AG09309 (cell line): ENCODE results near the gene SLC6A17.

Source experiments
- DNase-seq: peaks from one replicate; pipeline ENCODE4 v3.0.0-alpha.2; 2010; ENCODE audit warnings: low read depth
- H3K4me3 ChIP-seq: 2 replicates; pipeline ENCODE4 v1.5.1; 2011; ENCODE audit warnings: mild to moderate bottlenecking, low read depth, low read length, moderate library complexity; ENCODE audit not compliant: control insufficient read depth
- CTCF ChIP-seq: IDR thresholded peaks from 2 replicates; pipeline ENCODE4 v1.5.1; 2011; ENCODE audit warnings: mild to moderate bottlenecking, low read depth, low read length, inconsistent platforms; ENCODE audit not compliant: insufficient read depth, control insufficient read depth; ENCODE audit errors: missing control alignments

Gene SLC6A17

DNA sequence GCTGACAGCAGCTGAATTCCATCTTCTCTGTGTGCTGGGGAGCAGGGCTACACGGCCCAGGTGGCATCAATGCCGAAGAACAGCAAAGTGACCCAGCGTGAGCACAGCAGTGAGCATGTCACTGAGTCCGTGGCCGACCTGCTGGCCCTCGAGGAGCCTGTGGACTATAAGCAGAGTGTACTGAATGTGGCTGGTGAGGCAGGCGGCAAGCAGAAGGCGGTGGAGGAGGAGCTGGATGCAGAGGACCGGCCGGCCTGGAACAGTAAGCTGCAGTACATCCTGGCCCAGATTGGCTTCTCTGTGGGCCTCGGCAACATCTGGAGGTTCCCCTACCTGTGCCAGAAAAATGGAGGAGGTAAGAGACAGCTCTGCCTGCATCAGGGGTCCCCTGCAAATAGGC is 16.6 kb downstream of the SLC6A17 start:
- no peak for DNase-seq
- no peak overlapping the region for H3K4me3 ChIP-seq
- no peak for TF ChIP-seq CTCF

GRCh38 chr1:110170766-110171733 is 20.8 kb downstream of the SLC6A17 start:
- no peak overlapping the region for H3K4me3 ChIP-seq
- TF ChIP-seq CTCF = no peak
- no peak for DNase-seq

DNA sequence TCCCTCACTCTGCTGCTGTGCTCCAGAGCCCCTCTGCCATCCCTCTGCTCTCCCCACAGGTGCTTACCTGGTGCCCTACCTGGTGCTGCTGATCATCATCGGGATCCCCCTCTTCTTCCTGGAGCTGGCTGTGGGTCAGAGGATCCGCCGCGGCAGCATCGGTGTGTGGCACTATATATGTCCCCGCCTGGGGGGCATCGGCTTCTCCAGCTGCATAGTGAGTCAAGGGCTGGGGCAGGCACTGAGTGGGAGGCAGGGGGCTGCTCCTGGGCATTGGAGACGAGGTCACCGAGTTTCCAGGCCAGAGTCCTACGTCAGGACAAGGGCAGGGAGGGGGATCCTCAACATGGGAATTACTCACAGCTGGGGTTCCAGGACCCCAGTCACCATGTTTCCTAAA is 21.7 kb downstream of the SLC6A17 start:
- TF ChIP-seq CTCF = no peak
- no peak overlapping the region for H3K4me3 ChIP-seq
- DNase-seq = no peak

- peak; percentile 16 for TF ChIP-seq CTCF
- no peak overlapping the region for H3K4me3 ChIP-seq
- peak; percentile 16 for DNase-seq
These were observed 23.3 kb downstream of the SLC6A17 start for GRCh38 chr1:110173466-110174105.

DNA sequence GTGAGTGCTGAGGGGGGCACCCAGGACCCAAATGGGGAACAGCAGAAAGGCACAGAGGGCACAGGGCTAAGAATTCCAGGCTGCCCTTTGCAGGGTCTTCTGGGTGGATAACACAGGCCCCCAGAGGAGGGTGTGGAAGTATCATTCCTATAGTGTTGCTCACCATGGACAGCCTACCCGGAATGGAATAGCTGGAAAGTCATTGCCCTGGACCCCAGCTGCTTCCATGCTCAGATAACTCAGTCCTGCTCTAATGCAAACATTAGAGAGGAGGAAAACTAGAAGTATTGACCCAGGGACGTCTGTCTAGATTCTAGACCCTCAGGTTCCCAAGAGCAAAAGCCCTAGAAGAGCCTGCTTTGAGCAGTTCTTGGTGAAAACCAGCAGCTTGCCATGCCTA is 24.7 kb downstream of the SLC6A17 start:
- TF ChIP-seq CTCF = no peak
- DNase-seq = no peak
- no peak overlapping the region for H3K4me3 ChIP-seq

DNA sequence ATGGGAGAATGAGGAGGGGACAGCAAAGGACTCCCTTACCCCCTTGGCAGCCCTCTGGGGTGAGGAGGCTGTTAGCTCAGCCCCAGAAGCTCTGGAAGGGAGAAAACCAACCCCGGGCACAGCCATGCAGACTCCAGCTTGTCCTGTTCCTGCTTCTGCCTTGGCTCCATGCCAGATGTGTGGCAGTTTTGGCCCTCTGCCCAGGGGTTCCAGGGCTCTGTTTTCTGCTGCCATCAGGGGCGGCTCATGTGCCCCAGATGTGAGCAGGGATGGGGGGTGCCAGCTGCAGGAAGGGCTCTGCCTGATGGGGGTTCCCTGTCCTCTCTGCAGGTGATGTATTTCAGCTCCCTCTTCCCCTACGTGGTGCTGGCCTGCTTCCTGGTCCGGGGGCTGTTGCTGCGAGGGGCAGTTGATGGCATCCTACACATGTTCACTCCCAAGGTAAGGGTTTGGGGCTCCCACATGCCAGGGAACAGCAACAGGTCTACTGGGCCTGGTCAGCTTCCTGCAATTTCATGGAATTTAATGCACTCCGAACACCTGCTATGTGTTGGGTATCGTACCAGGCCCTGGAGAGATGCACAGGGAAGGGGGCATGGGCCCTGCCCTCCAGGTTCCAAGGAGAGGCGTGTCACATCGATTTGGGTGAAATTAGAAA is 26.1 kb downstream of the SLC6A17 start:
- no peak for TF ChIP-seq CTCF
- no peak overlapping the region for H3K4me3 ChIP-seq
- DNase-seq = no peak
